Measurements from ENCODE around the gene CBX3.
"Not testable (repeated sequence)": the region's sequence is repeated elsewhere in the genome, so short reads cannot be mapped to it uniquely, and the experiment has no call there.

Gene CBX3

GRCh38 chr7:26180792-26181198 is 20.8 kb upstream of the CBX3 start:
- H3K27ac Mint-ChIP-seq, result peak overlapping the region; percentile 41
- H3K27me3 Mint-ChIP-seq, result no peaks in the 10 kb centered on the region
- no peak overlapping the region for H3K4me3 Mint-ChIP-seq
- H3K36me3 Mint-ChIP-seq (ENCODE audit: low read depth), result peaks cover 47% of the 10 kb centered on the region
- ATAC-seq (no peak), DNase-seq (no peak)
- no peaks in the 10 kb centered on the region for H3K9me3 Mint-ChIP-seq
- H3K4me1 Mint-ChIP-seq, result peaks cover 59% of the 10 kb centered on the region

- Mint-ChIP-seq H3K36me3 (ENCODE audit: low read depth) (peaks cover 53% of the 10 kb centered on the region), H3K27ac (peak overlapping the region; percentile 43), H3K9me3 (no peaks in the 10 kb centered on the region), H3K4me1 (peaks cover 66% of the 10 kb centered on the region), H3K4me3 (no peak overlapping the region), H3K27me3 (no peaks in the 10 kb centered on the region)
- no peak for ATAC-seq
- DNase-seq, result no peak
Measured at GRCh38 chr7:26181474-26182227, 19.9 kb upstream of the CBX3 start.

- Mint-ChIP-seq H3K9me3 (no peaks in the 10 kb centered on the region), H3K27ac (peak overlapping the region; percentile 21), H3K36me3 (ENCODE audit: low read depth) (peaks cover 58% of the 10 kb centered on the region), H3K27me3 (no peaks in the 10 kb centered on the region), H3K4me1 (peaks cover 70% of the 10 kb centered on the region), H3K4me3 (no peak overlapping the region)
- DNase-seq, result no peak
- no peak for ATAC-seq
Measured at GRCh38 chr7:26182283-26182682, 19.3 kb upstream of the CBX3 start.

- Mint-ChIP-seq H3K9me3 (no peaks in the 10 kb centered on the region), H3K36me3 (ENCODE audit: low read depth) (peaks cover 59% of the 10 kb centered on the region), H3K27ac (no peak overlapping the region), H3K4me3 (no peak overlapping the region), H3K4me1 (peaks cover 70% of the 10 kb centered on the region), H3K27me3 (no peaks in the 10 kb centered on the region)
- ATAC-seq (no peak), DNase-seq (no peak)
Measured at GRCh38 chr7:26182706-26183105, 18.8 kb upstream of the CBX3 start.

GRCh38 chr7:26183545-26184280 is 17.8 kb upstream of the CBX3 start:
- peaks cover 62% of the 10 kb centered on the region for H3K36me3 Mint-ChIP-seq (ENCODE audit: low read depth)
- DNase-seq, result no peak
- peak overlapping the region; percentile 86 for H3K27ac Mint-ChIP-seq
- H3K4me3 Mint-ChIP-seq, result no peak overlapping the region
- H3K27me3 Mint-ChIP-seq, result no peaks in the 10 kb centered on the region
- no peak for ATAC-seq
- peaks cover 74% of the 10 kb centered on the region for H3K4me1 Mint-ChIP-seq
- no peaks in the 10 kb centered on the region for H3K9me3 Mint-ChIP-seq

- peak; percentile 6 for ATAC-seq
- Mint-ChIP-seq H3K27ac (peak overlapping the region; percentile 86), H3K4me1 (peaks cover 78% of the 10 kb centered on the region), H3K36me3 (ENCODE audit: low read depth) (peaks cover 67% of the 10 kb centered on the region)
- not testable (repeated sequence) for DNase-seq, H3K4me3 Mint-ChIP-seq, H3K9me3 Mint-ChIP-seq, H3K27me3 Mint-ChIP-seq
Measured at GRCh38 chr7:26184281-26185101, 17.1 kb upstream of the CBX3 start.

GRCh38 chr7:26185131-26185843 is 16.3 kb upstream of the CBX3 start:
- Mint-ChIP-seq H3K4me1 (peaks cover 80% of the 10 kb centered on the region), H3K27me3 (no peaks in the 10 kb centered on the region), H3K9me3 (no peaks in the 10 kb centered on the region), H3K36me3 (ENCODE audit: low read depth) (peaks cover 73% of the 10 kb centered on the region), H3K27ac (peak overlapping the region; percentile 86), H3K4me3 (peak overlapping the region; percentile 18)
- peak; percentile 45 for ATAC-seq
- DNase-seq, result no peak

GRCh38 chr7:26185844-26186180 is 15.7 kb upstream of the CBX3 start:
- Mint-ChIP-seq H3K4me1 (peaks cover 82% of the 10 kb centered on the region), H3K27ac (peak overlapping the region; percentile 86), H3K27me3 (no peaks in the 10 kb centered on the region), H3K9me3 (no peaks in the 10 kb centered on the region), H3K4me3 (peak overlapping the region; percentile 18), H3K36me3 (ENCODE audit: low read depth) (peaks cover 74% of the 10 kb centered on the region)
- no peak for DNase-seq
- ATAC-seq, result no peak

GRCh38 chr7:26186364-26187311 is 14.9 kb upstream of the CBX3 start:
- H3K9me3 Mint-ChIP-seq, result no peaks in the 10 kb centered on the region
- no peaks in the 10 kb centered on the region for H3K27me3 Mint-ChIP-seq
- peak; percentile 2 for ATAC-seq
- DNase-seq, result no peak
- H3K4me3 Mint-ChIP-seq, result peak overlapping the region; percentile 46
- peak overlapping the region; percentile 86 for H3K27ac Mint-ChIP-seq
- peaks cover 77% of the 10 kb centered on the region for H3K36me3 Mint-ChIP-seq (ENCODE audit: low read depth)
- H3K4me1 Mint-ChIP-seq, result peaks cover 87% of the 10 kb centered on the region

- Mint-ChIP-seq H3K4me1 (peaks cover 89% of the 10 kb centered on the region), H3K4me3 (peak overlapping the region; percentile 13), H3K27me3 (no peaks in the 10 kb centered on the region), H3K27ac (peak overlapping the region; percentile 86), H3K9me3 (no peaks in the 10 kb centered on the region), H3K36me3 (ENCODE audit: low read depth) (peaks cover 85% of the 10 kb centered on the region)
- ATAC-seq, result peak; percentile 30
- DNase-seq, result no peak
Measured at GRCh38 chr7:26187380-26188205, 14.0 kb upstream of the CBX3 start.

GRCh38 chr7:26188206-26188956 is 13.2 kb upstream of the CBX3 start:
- peak overlapping the region; percentile 86 for H3K27ac Mint-ChIP-seq
- DNase-seq (peak; percentile 42), ATAC-seq (peak; percentile 18)
- H3K9me3 Mint-ChIP-seq, result no peaks in the 10 kb centered on the region
- H3K4me3 Mint-ChIP-seq, result no peak overlapping the region
- no peaks in the 10 kb centered on the region for H3K27me3 Mint-ChIP-seq
- H3K36me3 Mint-ChIP-seq (ENCODE audit: low read depth), result peaks cover 92% of the 10 kb centered on the region
- H3K4me1 Mint-ChIP-seq, result peaks cover 97% of the 10 kb centered on the region

GRCh38 chr7:26188957-26189541 is 12.5 kb upstream of the CBX3 start:
- H3K36me3 Mint-ChIP-seq (ENCODE audit: low read depth), result peaks cover 92% of the 10 kb centered on the region
- peaks cover 97% of the 10 kb centered on the region for H3K4me1 Mint-ChIP-seq
- peak overlapping the region; percentile 55 for H3K4me3 Mint-ChIP-seq
- no peaks in the 10 kb centered on the region for H3K9me3 Mint-ChIP-seq
- no peak for DNase-seq
- no peak for ATAC-seq
- no peaks in the 10 kb centered on the region for H3K27me3 Mint-ChIP-seq
- H3K27ac Mint-ChIP-seq, result peak overlapping the region; percentile 86
